PC-3 (cell line): ENCODE measurements around the gene USH2A. TPM values are rescaled to one million over a fixed set of nuclear protein-coding genes. Genes with fewer than 3 reads are reported as not detected.

Experiments
- ATAC-seq: fragments of 200-7000 bp; cut with Tn5 transposase; 2 replicates; pipeline ENCODE4 v1.9.1; 2020; ENCODE audit warnings: mild to moderate bottlenecking, moderate library complexity
- BruUV-seq: library from RNA; stranded (reverse); fragments of 400-500 nt; replicated peaks from 2 replicates; lab custom pipeline; 2021; lab: Mats Ljungman, UMichigan
- CTCF ChIA-PET: fragments of 300-600 bp; sonication (Branson Sonifier 250); formaldehyde crosslinking; loops from one replicate; lab custom pipeline; 2022; ENCODE audit warnings: antibody characterized with exemption; lab: Charles Lee
- POLR2A ChIA-PET: fragments of 300-600 bp; sonication (Branson Sonifier 250); formaldehyde crosslinking; loops from one replicate; lab custom pipeline; 2022; ENCODE audit warnings: antibody characterized with exemption; ENCODE audit not compliant: unreplicated experiment; lab: Charles Lee
- DNase-seq: peaks from one replicate; pipeline ENCODE4 v3.0.0-alpha.2; 2015
- H2AFZ ChIP-seq: fragments of 300-600 bp; sonication (generic); 2 replicates; pipeline ENCODE4 v1.6.0; 2016; ENCODE audit warnings: antibody characterized with exemption, low read length
- H3F3A ChIP-seq: fragments of 300-600 bp; sonication (generic); one replicate; pipeline ENCODE4 v1.6.0; 2017; ENCODE audit warnings: antibody characterized with exemption, low read length, control low read depth, mild to moderate bottlenecking; ENCODE audit not compliant: unreplicated experiment
- H3K27ac ChIP-seq: fragments of 300-600 bp; sonication (generic); 2 replicates; pipeline ENCODE4 v1.5.1; 2016; ENCODE audit warnings: mild to moderate bottlenecking, low read length
- H3K27me3 ChIP-seq: fragments of 300-600 bp; sonication (generic); 2 replicates; pipeline ENCODE4 v1.6.1; 2016; ENCODE audit warnings: low read length, mixed read lengths
- H3K36me3 ChIP-seq: fragments of 300-600 bp; sonication (generic); 2 replicates; pipeline ENCODE4 v1.6.1; 2016; ENCODE audit warnings: low read depth, mixed run types, low read length, mixed read lengths
- H3K4me1 ChIP-seq: fragments of 300-600 bp; sonication (generic); 2 replicates; pipeline ENCODE4 v1.5.1; 2016; ENCODE audit warnings: low read length; ENCODE audit not compliant: insufficient read depth
- H3K4me2 ChIP-seq: fragments of 300-600 bp; sonication (generic); 2 replicates; pipeline ENCODE4 v1.6.0; 2016; ENCODE audit warnings: low read length
- H3K4me3 ChIP-seq: fragments of 300-600 bp; sonication (generic); 2 replicates; pipeline ENCODE4 v1.5.1; 2016; ENCODE audit warnings: mild to moderate bottlenecking, low read length, mixed read lengths
- H3K79me2 ChIP-seq: fragments of 300-600 bp; sonication (generic); 2 replicates; pipeline ENCODE4 v1.6.1; 2017; ENCODE audit warnings: low read length, mixed read lengths
- H3K9ac ChIP-seq: fragments of 300-600 bp; sonication (generic); 2 replicates; pipeline ENCODE4 v1.6.0; 2016; ENCODE audit warnings: mild to moderate bottlenecking, low read length
- H3K9me2 ChIP-seq: fragments of 300-600 bp; sonication (generic); replicated peaks from 2 replicates; pipeline ENCODE4 v1.6.1; 2016; ENCODE audit warnings: mixed run types, low read length, mixed read lengths
- H3K9me3 ChIP-seq: fragments of 300-600 bp; sonication (generic); 2 replicates; pipeline ENCODE4 v1.6.1; 2016; ENCODE audit warnings: low read length, mixed read lengths
- H4K20me1 ChIP-seq: fragments of 300-600 bp; sonication (generic); 2 replicates; pipeline ENCODE4 v1.6.1; 2016; ENCODE audit warnings: low read length, mixed read lengths
- EZH2 ChIP-seq: fragments of 300-600 bp; sonication (generic); IDR thresholded peaks from one replicate; pipeline ENCODE4 v1.6.1; 2017; ENCODE audit warnings: antibody characterized with exemption, mild to moderate bottlenecking, low read length; ENCODE audit not compliant: unreplicated experiment
- EZH2phosphoT487 ChIP-seq: fragments of 300-600 bp; sonication (generic); IDR thresholded peaks from 2 replicates; pipeline ENCODE4 v1.6.1; 2018; ENCODE audit warnings: mild to moderate bottlenecking, antibody characterized with exemption, low read length, borderline replicate concordance
- intact Hi-C: fragments of 100-400 bp; cut with micrococcal nuclease; formaldehyde crosslinking; loops from 2 replicates; pipeline ENCODE4 v1.9.0; 2023
- total RNA-seq: library from RNA; depleted of rRNA; stranded (reverse); fragments of >200 nt; gene quantifications from 2 replicates; pipeline ENCODE4 v1.2.3, GENCODE V29; 2014
- TF ChIP-seq, protein P1 (sequence below): fragments of 300-600 bp; sonication (generic); conservative IDR thresholded peaks from 2 replicates; pipeline ENCODE4 v1.5.1; 2017; ENCODE audit warnings: antibody characterized with exemption, low read depth, mild to moderate bottlenecking, low read length

The USH2A gene
- total RNA-seq, 1 experiment from 2014 or later, result not detected

DNA sequence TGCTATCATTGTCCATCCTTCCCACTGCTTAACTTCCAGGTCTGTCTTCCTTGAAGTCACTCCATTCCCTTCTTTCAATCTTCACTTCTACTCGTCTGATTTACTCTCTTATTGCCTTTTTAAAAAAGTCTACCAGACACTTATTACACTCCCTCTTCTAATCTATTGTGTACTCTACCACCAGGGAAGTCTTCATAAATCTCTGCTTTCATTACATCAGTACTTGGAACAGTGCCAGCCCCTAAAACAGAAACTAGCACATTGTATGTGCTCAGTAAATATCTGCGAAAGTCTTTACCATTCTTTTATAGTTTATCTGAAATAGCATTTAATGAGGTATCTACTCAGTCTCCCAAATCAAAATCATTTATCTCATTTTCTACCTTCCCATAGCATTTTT is 236.4 kb downstream of the USH2A start:
- Histone ChIP-seq H3K27ac (no peak overlapping the region), H3K4me2 (no peak overlapping the region), H3K9me3 (no peaks in the 10 kb centered on the region), H4K20me1 (no peaks in the 10 kb centered on the region), H3K9me2 (no peaks in the 10 kb centered on the region), H3K79me2 (no peaks in the 10 kb centered on the region), H3F3A (no peaks in the 10 kb centered on the region), H3K4me3 (no peak overlapping the region), H3K36me3 (no peaks in the 10 kb centered on the region), H2AFZ (no peak overlapping the region), H3K9ac (no peak overlapping the region), H3K4me1 (no peaks in the 10 kb centered on the region), H3K27me3 (peaks cover 36% of the 10 kb centered on the region; the same call in 1 of the 2 replicates)
- intact Hi-C loops, result no loop called here
- BruUV-seq, result no TSS peak
- peak; percentile 40 for DNase-seq
- ATAC-seq, result peak; percentile 25; the same call in 1 of the 2 replicates
- ChIA-PET CTCF (no interaction called here), POLR2A (no interaction called here)
- TF ChIP-seq EZH2, result no peak
- TF ChIP-seq, protein P1, sequence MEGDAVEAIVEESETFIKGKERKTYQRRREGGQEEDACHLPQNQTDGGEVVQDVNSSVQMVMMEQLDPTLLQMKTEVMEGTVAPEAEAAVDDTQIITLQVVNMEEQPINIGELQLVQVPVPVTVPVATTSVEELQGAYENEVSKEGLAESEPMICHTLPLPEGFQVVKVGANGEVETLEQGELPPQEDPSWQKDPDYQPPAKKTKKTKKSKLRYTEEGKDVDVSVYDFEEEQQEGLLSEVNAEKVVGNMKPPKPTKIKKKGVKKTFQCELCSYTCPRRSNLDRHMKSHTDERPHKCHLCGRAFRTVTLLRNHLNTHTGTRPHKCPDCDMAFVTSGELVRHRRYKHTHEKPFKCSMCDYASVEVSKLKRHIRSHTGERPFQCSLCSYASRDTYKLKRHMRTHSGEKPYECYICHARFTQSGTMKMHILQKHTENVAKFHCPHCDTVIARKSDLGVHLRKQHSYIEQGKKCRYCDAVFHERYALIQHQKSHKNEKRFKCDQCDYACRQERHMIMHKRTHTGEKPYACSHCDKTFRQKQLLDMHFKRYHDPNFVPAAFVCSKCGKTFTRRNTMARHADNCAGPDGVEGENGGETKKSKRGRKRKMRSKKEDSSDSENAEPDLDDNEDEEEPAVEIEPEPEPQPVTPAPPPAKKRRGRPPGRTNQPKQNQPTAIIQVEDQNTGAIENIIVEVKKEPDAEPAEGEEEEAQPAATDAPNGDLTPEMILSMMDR, result no peak
- no peak for TF ChIP-seq EZH2phosphoT487

DNA sequence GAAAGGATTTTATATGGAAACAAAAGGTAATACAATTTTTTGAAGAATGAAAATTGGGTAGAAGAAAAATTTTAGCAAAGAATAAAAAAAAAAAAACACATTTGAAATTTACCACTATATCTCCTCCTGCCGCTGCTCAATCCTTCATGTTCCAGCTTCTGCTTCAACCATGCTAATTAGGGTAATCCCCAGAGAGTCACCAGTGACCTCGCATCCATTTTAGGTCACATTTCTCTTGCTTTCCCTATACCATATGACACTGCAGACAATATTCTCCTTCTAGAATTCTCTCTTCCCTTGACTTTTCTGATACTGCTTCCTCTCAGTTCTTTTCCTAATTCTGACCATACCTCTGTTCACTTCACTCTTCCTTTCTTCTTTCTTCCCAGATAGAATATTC is 237.1 kb downstream of the USH2A start:
- H3K79me2 ChIP-seq, result no peaks in the 10 kb centered on the region
- no peak overlapping the region for H3K9ac ChIP-seq
- H3K4me2 ChIP-seq, result no peak overlapping the region
- H2AFZ ChIP-seq, result no peak overlapping the region
- no peaks in the 10 kb centered on the region for H3K9me2 ChIP-seq
- ChIA-PET POLR2A (no interaction called here), CTCF (no interaction called here)
- H3K27me3 ChIP-seq, result peaks cover 41% of the 10 kb centered on the region; the same call in 1 of the 2 replicates
- no peak for TF ChIP-seq EZH2
- TF ChIP-seq EZH2phosphoT487, result no peak
- H3K9me3 ChIP-seq, result no peaks in the 10 kb centered on the region
- intact Hi-C loops, result no loop called here
- no peaks in the 10 kb centered on the region for H3F3A ChIP-seq
- DNase-seq (no peak), ATAC-seq (no peak)
- H3K36me3 ChIP-seq, result no peaks in the 10 kb centered on the region
- no peaks in the 10 kb centered on the region for H3K4me1 ChIP-seq
- no peaks in the 10 kb centered on the region for H4K20me1 ChIP-seq
- no peak overlapping the region for H3K4me3 ChIP-seq
- no TSS peak for BruUV-seq
- H3K27ac ChIP-seq, result no peak overlapping the region

- Histone ChIP-seq H3K4me1 (no peaks in the 10 kb centered on the region), H3K36me3 (no peaks in the 10 kb centered on the region), H4K20me1 (no peaks in the 10 kb centered on the region), H3K4me3 (no peak overlapping the region), H3K79me2 (no peaks in the 10 kb centered on the region), H2AFZ (no peak overlapping the region), H3K9me3 (no peaks in the 10 kb centered on the region), H3F3A (no peaks in the 10 kb centered on the region), H3K27ac (no peak overlapping the region), H3K27me3 (peaks cover 51% of the 10 kb centered on the region), H3K9me2 (no peaks in the 10 kb centered on the region), H3K9ac (no peak overlapping the region), H3K4me2 (no peak overlapping the region)
- intact Hi-C loops, result loop anchor here (5.0 kb wide), 1 partner anchor 558 kb away; no protein-coding TSS in a partner anchor
- BruUV-seq, result no TSS peak
- DNase-seq, result no peak
- POLR2A ChIA-PET, result no interaction called here
- CTCF ChIA-PET, result no interaction called here
- ATAC-seq, result no peak
- TF ChIP-seq EZH2 (no peak), EZH2phosphoT487 (no peak)
- TF ChIP-seq, protein P1, result no peak
Observed at GRCh38 chr1:216184126-216184680, 239.0 kb downstream of the USH2A start.
